HG02763 (cell line): ENCODE results near the gene SCAMP5.

Source experiments
- ATAC-seq: cut with Tn5 transposase; IDR thresholded peaks from one replicate; pipeline ENCODE4 v1.9.1; 2021; ENCODE audit warnings: mild to moderate bottlenecking, moderate library complexity; ENCODE audit not compliant: unreplicated experiment

SCAMP5 gene

DNA sequence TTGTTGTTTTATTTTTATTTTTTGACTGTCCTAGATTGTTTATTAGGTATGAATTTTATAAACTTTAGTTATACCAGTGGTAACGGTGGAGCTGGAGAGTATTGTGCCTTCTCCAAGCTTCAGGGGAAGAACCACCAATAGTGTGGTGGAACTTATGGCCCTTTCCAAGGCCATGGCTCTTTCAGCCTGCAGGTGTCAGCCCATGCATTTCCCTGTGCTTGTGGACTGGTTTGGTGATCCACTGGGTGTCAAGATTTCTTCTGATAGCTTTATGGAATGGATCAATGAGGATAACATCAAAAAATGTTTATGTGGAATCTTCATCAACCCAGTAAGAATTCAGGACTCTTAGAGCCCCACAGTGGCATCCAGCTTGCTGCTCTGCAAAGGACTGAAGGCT lies 19.2 kb upstream of the SCAMP5 start:
- no peak for ATAC-seq

GRCh38 chr15:74977599-74977998 lies 17.8 kb upstream of the SCAMP5 start:
- no peak for ATAC-seq

DNA sequence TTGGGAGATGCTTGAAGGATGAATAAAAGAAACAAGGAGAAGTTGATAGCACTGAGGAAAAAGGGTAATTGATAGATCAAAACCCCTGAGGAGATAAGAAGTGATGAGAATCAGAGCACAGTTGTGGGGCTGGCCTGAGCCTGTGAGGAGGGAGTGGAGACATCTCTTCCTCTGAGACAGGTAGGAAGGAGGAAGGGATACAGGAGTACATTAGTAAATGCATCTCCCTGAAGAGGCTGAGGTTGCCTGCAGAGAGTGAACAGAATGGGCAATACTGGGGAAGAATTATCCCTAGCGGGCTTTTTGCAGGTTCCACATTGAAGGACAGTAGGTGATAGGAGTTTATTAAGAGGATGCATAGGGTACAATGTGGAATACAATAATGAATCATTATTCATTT lies 17.3 kb upstream of the SCAMP5 start:
- no peak for ATAC-seq

- no peak for ATAC-seq
Measured at GRCh38 chr15:74978503-74978902, 16.9 kb upstream of the SCAMP5 start.

GRCh38 chr15:74982183-74982582 lies 13.2 kb upstream of the SCAMP5 start:
- ATAC-seq: no peak

DNA sequence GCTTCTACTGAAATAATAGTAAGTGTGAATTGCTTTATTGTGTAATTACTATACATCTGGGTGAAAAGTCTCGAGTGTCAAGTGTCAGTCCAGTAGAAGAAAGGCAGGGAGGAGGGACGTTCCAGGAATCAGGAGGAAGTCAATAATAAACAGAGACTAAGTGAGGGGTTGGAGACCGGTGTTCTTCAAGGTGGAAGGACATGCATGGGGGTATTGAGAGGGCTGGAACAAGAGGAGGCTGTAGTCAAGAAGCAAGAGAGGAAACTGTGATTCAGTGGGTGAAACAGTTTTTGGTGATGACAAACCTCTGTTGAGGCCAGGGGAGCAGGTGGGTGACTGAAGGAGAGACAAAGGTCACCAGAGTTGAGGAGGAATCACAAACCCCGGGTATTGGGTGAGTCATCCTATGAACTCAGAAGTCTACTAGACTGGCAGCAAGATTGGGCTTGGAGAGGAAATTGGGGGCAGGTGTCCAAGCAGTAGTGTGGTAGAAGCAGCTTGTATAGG lies 11.6 kb upstream of the SCAMP5 start:
- no peak for ATAC-seq

- ATAC-seq: no peak
Measured at GRCh38 chr15:74988007-74988800, 7.2 kb upstream of the SCAMP5 start.

- ATAC-seq: no peak
Measured at GRCh38 chr15:74989527-74989926, 5.8 kb upstream of the SCAMP5 start.

DNA sequence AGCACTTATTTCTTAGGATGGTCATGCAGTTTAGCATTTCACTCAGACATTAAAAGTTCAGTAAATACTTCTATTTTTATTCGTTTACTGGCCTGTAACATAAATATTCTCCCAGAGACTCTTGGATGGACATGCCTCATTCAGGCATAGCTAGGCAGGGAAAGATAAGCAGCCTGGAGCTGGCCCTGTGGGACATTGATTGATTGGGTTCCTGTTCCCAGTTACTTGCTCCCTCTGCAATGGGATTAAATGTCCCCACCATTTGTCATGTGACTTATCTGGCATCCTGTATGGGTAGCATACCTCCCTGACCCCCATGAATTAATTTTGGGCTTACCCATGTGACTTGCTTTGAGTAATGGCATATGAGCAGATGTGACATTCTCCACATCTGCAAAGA lies 2.7 kb upstream of the SCAMP5 start:
- no peak for ATAC-seq

GRCh38 chr15:74994236-74994635 lies 1.1 kb upstream of the SCAMP5 start:
- no peak for ATAC-seq

DNA sequence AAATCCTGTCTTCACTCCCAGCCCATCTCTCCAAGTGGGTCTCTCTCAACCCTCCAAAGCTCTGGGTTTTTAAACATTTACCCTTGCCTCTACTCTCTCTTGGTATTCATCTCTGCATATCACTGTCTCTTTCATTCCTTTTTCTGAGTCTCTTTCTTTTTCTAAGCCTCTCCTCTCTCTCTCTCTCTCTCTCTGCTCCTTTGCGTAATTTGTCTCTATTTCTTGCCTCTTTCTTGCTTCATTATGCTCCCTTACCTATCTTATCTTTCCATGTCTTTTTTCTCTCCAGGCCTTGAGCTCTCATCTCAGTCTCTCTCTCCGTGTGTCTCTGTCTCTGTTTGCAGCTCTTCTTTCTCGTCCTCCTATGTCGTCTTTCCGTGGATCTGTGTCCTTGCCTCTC lies 678 bp upstream of the SCAMP5 start:
- no peak for ATAC-seq

GRCh38 chr15:74995779-74996765 lies 709 bp downstream of the SCAMP5 start:
- no peak for ATAC-seq

DNA sequence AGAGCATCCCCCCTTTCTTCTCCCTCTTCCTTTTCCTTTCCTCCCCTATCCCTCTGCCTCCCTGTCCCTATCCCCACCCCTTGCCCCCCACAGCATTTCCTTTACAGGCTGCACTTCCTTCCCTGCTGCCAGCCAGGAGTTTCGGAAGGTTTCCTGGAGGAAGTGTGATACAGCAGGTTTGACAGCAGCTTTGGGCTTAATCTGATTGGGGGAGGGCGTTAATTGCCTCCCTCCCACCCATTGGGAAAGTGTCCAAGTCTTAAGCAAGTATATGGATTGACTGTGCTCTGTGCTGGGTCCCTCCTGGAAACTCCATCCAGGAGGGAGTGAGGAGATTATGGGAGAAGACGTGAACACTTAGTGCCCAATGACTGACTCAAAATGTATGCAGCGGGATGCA lies 1.8 kb downstream of the SCAMP5 start:
- ATAC-seq: no peak

DNA sequence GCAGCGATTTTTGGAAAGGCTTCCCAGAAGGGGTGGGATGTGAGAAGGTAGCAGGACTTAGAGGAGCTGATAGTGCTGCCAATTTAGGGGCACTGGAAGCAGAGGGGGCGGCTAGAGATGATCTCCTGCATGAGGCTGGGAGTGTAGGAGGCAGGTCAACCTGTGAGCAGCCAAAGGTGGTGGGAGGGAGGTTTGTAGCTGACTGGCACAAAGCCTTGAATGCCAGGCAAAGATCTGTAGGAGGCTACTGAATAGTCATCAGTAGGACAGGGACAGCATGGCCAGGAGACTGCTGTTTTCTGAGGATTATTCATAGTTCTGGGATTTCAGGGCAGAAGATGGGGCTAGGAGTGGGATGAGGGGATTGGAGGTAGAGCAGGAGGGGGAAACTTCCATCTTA lies 2.2 kb downstream of the SCAMP5 start:
- no peak for ATAC-seq

GRCh38 chr15:75001310-75001709 lies 5.9 kb downstream of the SCAMP5 start:
- ATAC-seq: no peak

GRCh38 chr15:75002398-75002797 lies 7.0 kb downstream of the SCAMP5 start:
- no peak for ATAC-seq

GRCh38 chr15:75007216-75007615 lies 11.9 kb downstream of the SCAMP5 start:
- no peak for ATAC-seq

DNA sequence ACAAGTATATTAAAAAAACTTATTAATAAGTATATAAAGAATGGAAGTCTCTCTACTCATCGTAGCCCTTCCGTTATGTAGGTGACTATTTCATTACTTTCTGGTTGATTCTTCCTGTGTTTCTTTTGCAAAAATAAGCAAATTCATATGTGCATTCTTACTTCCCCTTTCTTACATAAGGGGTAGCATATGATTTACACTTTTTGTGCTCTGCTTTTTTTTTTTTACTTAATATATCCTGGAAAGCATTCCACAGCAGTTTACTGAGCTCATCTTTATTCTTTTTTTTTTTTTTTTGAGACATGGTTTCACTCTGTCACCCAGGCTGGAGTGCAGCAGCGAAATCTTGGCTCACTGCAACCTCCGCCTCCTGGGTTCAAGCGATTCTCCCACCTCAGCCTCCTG lies 12.9 kb downstream of the SCAMP5 start:
- no peak for ATAC-seq

- peak; percentile 79 for ATAC-seq
Measured at GRCh38 chr15:75008629-75009326, 13.4 kb downstream of the SCAMP5 start.

DNA sequence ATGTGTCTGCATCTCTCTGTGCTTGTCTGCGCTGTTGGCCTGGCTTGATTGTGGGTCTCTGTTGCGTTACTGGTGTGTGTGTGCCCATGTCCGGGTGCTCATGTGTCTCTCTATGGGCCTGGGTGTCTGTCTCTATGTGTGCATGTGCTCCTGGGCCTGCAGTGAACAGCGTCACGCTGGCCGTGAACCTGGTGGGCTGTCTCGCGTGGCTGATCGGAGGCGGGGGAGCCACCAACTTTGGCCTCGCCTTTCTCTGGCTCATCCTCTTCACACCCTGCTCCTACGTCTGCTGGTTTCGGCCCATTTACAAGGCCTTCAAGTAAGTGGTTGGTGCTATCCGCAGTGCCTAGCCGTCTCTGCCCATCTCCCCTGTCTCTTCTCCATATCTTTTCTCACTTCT lies 21.1 kb downstream of the SCAMP5 start:
- no peak for ATAC-seq

DNA sequence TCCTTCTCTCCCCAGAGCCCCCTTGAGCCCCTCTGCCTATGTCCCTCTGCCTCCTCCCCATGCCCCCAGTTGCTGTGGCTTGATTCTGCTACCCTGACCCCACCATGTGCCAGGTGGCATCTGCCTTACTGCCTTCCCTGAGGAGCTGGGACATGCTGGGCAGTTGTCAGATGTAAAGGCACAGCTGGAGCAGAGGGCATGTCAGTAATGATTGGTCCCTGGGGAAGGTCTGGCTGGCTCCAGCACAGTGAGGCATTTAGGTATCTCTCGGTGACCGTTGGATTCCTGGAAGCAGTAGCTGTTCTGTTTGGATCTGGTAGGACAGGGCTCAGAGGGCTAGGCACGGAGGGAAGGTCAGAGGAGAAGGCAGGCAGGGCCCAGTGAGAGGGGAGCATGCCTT lies 24.6 kb downstream of the SCAMP5 start:
- ATAC-seq: no peak
